Body of pancreas (tissue), 4 donors: ENCODE results near the gene BRWD1. TPM values are rescaled to one million over a fixed set of nuclear protein-coding genes. Genes with fewer than 3 reads are reported as not detected.
A peak's percentile ranks its signal among the peaks of the same experiment; 100 is the strongest.
"Not testable (repeated sequence)": the region's sequence is repeated elsewhere in the genome, so short reads cannot be mapped to it uniquely, and the experiment has no call there.

Source experiments
- ATAC-seq: fragments of 150-250 bp; one replicate; pipeline ENCODE4 v1.9.1; 2016
- DNase-seq, 4 donors: peaks; one replicate each; pipeline ENCODE4 v3.0.0-alpha.2; 2019
- H3K27ac ChIP-seq, 4 donors: fragments of 200-600 bp; sonication (generic); 1 replicate in 3 of 4; 2 replicates in 1 of 4; pipeline versions ENCODE4 v1.5.1 to v1.6.1; 2016 to 2019; ENCODE audit warnings: mild to moderate bottlenecking in 1 of 4, mixed read lengths in 1 of 4, moderate library complexity in 1 of 4
- H3K27me3 ChIP-seq, 2 donors: fragments of 200-600 bp; sonication (generic); one replicate each; pipeline ENCODE4 v1.6.0; 2016; ENCODE audit warnings: mild to moderate bottlenecking in 1 of 2
- H3K36me3 ChIP-seq, 2 donors: fragments of 200-600 bp; sonication (generic); replicated peaks in 1 of 2; 2 replicates each; pipeline ENCODE4 v1.5.1; 2016; ENCODE audit warnings: low read depth in 2 of 2; ENCODE audit not compliant: insufficient read depth in 1 of 2
- H3K4me1 ChIP-seq: fragments of 200-600 bp; sonication (generic); one replicate; pipeline ENCODE4 v1.6.0; 2016
- H3K4me3 ChIP-seq, 2 donors: fragments of 200-600 bp; sonication (generic); 1 replicate in 1 of 2; 2 replicates in 1 of 2; pipeline ENCODE4 v1.5.1; 2016 to 2019
- H3K9me3 ChIP-seq, 3 donors: fragments of 200-600 bp; sonication (generic); 1 replicate in 2 of 3; 2 replicates in 1 of 3; pipeline ENCODE4 v1.5.1; 2016
- CTCF ChIP-seq, 7 experiments: fragments of 450-650 bp in 4 of 7; fragments of 200-600 bp in 3 of 7; sonication (generic) in 3 of 7; IDR thresholded peaks; one replicate each; pipeline ENCODE4 v1.5.1; 2016 to 2019; ENCODE audit warnings: antibody characterized with exemption in 7 of 7
- POLR2A ChIP-seq, 3 donors: fragments of 450-650 bp; IDR thresholded peaks; one replicate each; pipeline ENCODE4 v1.6.1; 2016; ENCODE audit warnings: antibody characterized with exemption in 3 of 3, mild to moderate bottlenecking in 2 of 3
- WGBS, 2 donors: methylation state at CpG; one replicate each; pipeline ENCODE4 v1.1.5; 2017; 5-methylcytosine and 5-hydroxymethylcytosine counted together
- intact Hi-C: fragments of 100-400 bp; cut with DNase I; formaldehyde crosslinking; loops from one replicate; pipeline ENCODE4 v1.15.1; 2023
- total RNA-seq, 2 donors: library from RNA; depleted of rRNA; stranded (reverse); fragments of >200 nt; gene quantifications; one replicate each; pipeline ENCODE4 v1.1.0, GENCODE V29; 2016

Gene BRWD1
- total RNA-seq, 2 donors from 2014 or later, result 53.7 to 75.2 TPM

GRCh38 chr21:39141502-39141901 is 171.9 kb downstream of the BRWD1 start:
- Histone ChIP-seq H3K36me3 (no peaks in the 10 kb centered on the region), H3K4me1 (no peaks in the 10 kb centered on the region), H3K9me3 (no peaks in the 10 kb centered on the region), H3K27me3 (no peaks in the 10 kb centered on the region), H3K27ac (no peak overlapping the region), H3K4me3 (no peak overlapping the region)
- TF ChIP-seq CTCF (IDR thresholded peaks at IDR 0.05), result no peak
- TF ChIP-seq POLR2A (IDR thresholded peaks at IDR 0.05), result no peak
- no peak for DNase-seq
- no peak for ATAC-seq
- intact Hi-C loops, result no loop called here
- 69 to 77% methylated on average over 3 of the region's 3 CpGs for WGBS, 2 donors

DNA sequence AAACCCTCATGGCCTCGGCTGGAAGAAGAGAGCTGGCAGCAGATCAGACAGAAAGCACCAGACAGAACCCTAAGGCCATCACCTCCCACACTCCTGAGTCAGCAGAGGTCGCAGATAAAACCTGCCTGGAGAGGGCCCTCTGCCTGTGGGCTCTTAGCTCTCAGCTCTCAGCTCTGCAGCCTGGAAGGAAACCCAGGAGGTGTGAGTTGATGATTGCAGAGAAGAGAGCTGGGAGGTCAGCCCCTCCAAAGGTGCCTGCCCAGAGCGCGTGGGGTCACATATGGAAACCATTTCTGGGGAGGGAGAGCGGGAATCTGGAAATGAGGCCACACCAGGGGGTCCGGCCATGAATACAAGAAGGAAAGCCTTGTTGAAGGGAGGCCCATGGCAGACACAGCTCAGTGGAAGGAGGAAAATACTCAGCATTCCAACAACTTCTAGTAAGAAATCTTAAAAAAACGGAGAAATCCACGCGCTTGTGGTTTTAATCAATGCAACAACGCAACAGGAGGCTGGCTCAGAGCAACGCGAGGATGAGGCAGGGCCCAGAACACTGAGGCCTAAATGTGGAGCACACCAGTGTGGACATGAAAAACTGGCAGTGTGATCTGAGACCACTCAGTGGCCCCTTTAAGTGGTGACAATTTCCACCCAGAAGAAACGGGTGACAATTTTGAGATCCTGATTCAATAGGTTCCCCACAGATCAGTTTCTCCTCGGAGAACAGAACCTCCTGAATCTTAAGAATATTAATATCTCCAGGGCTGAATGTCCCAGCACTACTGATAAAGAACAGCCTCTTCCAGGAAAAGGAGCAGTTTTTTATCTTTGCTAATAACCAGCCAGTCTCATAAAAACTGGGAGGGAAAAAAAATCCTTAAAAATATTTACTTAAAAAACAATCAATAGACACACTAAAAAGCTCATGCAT is 175.9 kb downstream of the BRWD1 start:
- H3K4me3 ChIP-seq, result no peak overlapping the region
- no peaks in the 10 kb centered on the region for H3K36me3 ChIP-seq
- TF ChIP-seq CTCF (IDR thresholded peaks at IDR 0.05) (no peak), POLR2A (IDR thresholded peaks at IDR 0.05) (no peak)
- H3K9me3 ChIP-seq, result no peaks in the 10 kb centered on the region
- DNase-seq (no peak), ATAC-seq (no peak)
- H3K27me3 ChIP-seq, result no peaks in the 10 kb centered on the region
- intact Hi-C loops, result loop anchor here (5.0 kb wide), 1 partner anchor 405 kb away; no protein-coding TSS in a partner anchor
- 65 to 73% methylated on average over 14 of the region's 14 CpGs for WGBS, 2 donors
- no peak overlapping the region for H3K27ac ChIP-seq
- no peaks in the 10 kb centered on the region for H3K4me1 ChIP-seq

- ATAC-seq (no peak), DNase-seq (no peak)
- Histone ChIP-seq H3K4me3 (no peak overlapping the region), H3K27ac (no peak overlapping the region), H3K36me3 (no peaks in the 10 kb centered on the region), H3K27me3 (no peaks in the 10 kb centered on the region), H3K9me3 (no peaks in the 10 kb centered on the region), H3K4me1 (no peaks in the 10 kb centered on the region)
- intact Hi-C loops, result loop anchor here (5.0 kb wide), 1 partner anchor 404 kb away; no protein-coding TSS in a partner anchor
- 78 to 79% methylated on average over 5 of the region's 5 CpGs for WGBS, 2 donors
- TF ChIP-seq CTCF (IDR thresholded peaks at IDR 0.05), result no peak
- TF ChIP-seq POLR2A (IDR thresholded peaks at IDR 0.05), result no peak
These were observed 176.7 kb downstream of the BRWD1 start for GRCh38 chr21:39136711-39137110.

DNA sequence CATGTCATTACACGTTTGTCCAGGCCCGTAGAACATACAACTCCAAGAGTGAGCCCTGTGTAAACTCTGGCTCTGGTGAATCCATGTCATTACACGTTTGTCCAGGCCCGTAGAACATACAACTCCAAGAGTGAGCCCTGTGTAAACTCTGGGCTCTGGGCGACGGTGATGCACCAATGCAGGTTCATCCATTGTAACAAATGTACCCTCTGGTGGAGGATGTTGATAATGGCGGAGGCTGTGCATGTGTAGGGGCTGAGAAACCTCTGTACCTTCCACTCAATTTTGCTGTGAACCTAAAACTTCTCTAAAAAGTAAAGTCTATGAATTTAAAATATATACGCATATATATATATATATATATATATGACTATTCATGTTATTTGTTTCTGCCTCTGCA is 177.3 kb downstream of the BRWD1 start:
- not testable (repeated sequence) for H3K4me1 ChIP-seq, H3K27me3 ChIP-seq, H3K4me3 ChIP-seq, ATAC-seq, H3K36me3 ChIP-seq, H3K27ac ChIP-seq, H3K9me3 ChIP-seq
- peak in 1 of 4 donors; percentile 16 for DNase-seq
- 63 to 73% methylated on average over 2 to 8 of the region's 8 CpGs for WGBS, 2 donors
- TF ChIP-seq CTCF (IDR thresholded peaks at IDR 0.05), result peak in 1 of 7 experiments; percentile 7
- intact Hi-C loops, result loop anchor here (5.0 kb wide), 1 partner anchor 404 kb away; no protein-coding TSS in a partner anchor
